ENCODE data around the gene ZNF211. TPM values are rescaled to one million over a fixed set of nuclear protein-coding genes. Genes with fewer than 3 reads are reported as not detected.
A peak's percentile ranks its signal among the peaks of the same experiment; 100 is the strongest.

ZNF211 gene
- total RNA-seq, 4 donors from 2014 or later = 16.2 to 27.5 (median 21.8) TPM

DNA sequence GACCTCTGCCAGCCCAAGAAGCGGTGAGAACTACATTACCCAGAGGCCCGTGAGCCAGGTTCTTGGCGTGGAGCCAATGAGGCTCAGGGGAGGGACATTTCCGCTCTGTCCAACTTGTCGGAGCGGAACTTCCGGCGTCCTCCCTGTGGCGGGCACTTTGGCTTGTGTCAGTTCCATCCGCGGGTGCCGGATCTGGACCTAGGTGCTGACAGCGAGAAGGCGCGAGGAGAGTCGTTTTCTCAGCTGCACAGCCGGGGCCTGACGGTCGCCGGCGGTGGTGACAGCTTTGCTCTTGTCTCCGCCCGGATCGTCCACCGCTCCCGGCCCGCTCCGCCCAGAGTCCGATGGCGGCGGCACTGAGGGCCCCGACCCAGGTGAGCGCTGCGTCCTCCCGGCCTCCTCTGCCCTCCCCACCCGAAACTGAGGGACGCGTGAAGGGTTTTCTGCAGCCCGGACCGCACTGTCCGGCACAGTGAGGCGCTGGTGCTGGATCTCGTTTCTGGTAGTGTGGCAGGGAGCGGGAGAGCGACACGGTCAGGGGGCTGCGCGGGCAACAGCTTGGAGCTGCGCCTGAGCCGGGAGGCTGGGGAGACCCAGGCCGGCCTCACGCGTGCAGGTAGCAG is 33.1 kb upstream of the ZNF211 start, which contains the start of gene ZNF530:
TSS of gene ZNF530 (plus strand) at position 125 of the 623 bp plus-strand sequence. CDS start 4,461 bp downstream, outside the sequence.
- peak; percentile 95 to 97 for DNase-seq
- H3K27ac ChIP-seq = no peak within 1 kb of the TSS
- H3K27me3 ChIP-seq = no peaks in the 10 kb centered on the region
- 0 to 1% methylated on average over 8 to 39 of the region's 53 CpGs for WGBS, 2 donors
- peak within 1 kb of the TSS; percentile 45 to 63 (median 59) for H3K4me3 ChIP-seq (replicated peaks in 1 of 3)
- peaks cover 0 to 5% of the 10 kb centered on the region in 2 donors for H3K36me3 ChIP-seq
- TF ChIP-seq POLR2A (IDR thresholded peaks at IDR 0.05) = no peak
- TF ChIP-seq, protein P1, sequence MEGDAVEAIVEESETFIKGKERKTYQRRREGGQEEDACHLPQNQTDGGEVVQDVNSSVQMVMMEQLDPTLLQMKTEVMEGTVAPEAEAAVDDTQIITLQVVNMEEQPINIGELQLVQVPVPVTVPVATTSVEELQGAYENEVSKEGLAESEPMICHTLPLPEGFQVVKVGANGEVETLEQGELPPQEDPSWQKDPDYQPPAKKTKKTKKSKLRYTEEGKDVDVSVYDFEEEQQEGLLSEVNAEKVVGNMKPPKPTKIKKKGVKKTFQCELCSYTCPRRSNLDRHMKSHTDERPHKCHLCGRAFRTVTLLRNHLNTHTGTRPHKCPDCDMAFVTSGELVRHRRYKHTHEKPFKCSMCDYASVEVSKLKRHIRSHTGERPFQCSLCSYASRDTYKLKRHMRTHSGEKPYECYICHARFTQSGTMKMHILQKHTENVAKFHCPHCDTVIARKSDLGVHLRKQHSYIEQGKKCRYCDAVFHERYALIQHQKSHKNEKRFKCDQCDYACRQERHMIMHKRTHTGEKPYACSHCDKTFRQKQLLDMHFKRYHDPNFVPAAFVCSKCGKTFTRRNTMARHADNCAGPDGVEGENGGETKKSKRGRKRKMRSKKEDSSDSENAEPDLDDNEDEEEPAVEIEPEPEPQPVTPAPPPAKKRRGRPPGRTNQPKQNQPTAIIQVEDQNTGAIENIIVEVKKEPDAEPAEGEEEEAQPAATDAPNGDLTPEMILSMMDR (IDR thresholded peaks at IDR 0.05) = no peak
- peaks cover 6 to 9% of the 10 kb centered on the region in 2 donors for H3K4me1 ChIP-seq
- H3K9me3 ChIP-seq = no peaks in the 10 kb centered on the region
- intact Hi-C loops (cut with DNase I) = no loop called here

DNA sequence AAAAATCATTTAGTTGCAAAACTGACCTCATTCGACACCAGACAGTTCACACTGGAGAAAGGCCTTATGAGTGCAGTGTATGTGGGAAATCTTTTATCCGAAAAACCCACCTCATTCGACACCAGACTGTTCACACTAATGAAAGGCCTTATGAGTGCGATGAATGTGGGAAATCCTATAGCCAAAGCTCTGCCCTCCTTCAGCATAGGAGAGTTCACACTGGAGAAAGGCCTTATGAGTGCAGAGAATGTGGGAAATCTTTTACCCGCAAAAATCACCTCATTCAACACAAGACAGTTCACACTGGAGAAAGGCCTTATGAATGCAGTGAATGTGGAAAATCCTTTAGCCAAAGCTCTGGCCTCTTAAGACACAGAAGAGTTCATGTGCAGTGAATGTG is 26.0 kb upstream of the ZNF211 start:
- no peaks in the 10 kb centered on the region for H3K9me3 ChIP-seq
- WGBS, 2 donors = 95 to 98% methylated on average over 5 of the region's 5 CpGs
- no peaks in the 10 kb centered on the region for H3K27me3 ChIP-seq
- TF ChIP-seq POLR2A (IDR thresholded peaks at IDR 0.05) = no peak
- TF ChIP-seq, protein P1 (IDR thresholded peaks at IDR 0.05) = no peak
- no peak overlapping the region for H3K4me3 ChIP-seq (replicated peaks in 1 of 3)
- DNase-seq = no peak
- H3K36me3 ChIP-seq = peaks cover 14% of the 10 kb centered on the region in 2 donors
- no peak overlapping the region for H3K27ac ChIP-seq
- intact Hi-C loops (cut with DNase I) = no loop called here
- no peaks in the 10 kb centered on the region for H3K4me1 ChIP-seq

GRCh38 chr19:57611113-57611512 is 21.9 kb upstream of the ZNF211 start:
- intact Hi-C loops (cut with DNase I) = no loop called here
- DNase-seq = no peak
- 35 to 45% methylated on average over 4 of the region's 4 CpGs for WGBS, 2 donors
- Histone ChIP-seq H3K9me3 (no peaks in the 10 kb centered on the region), H3K36me3 (peaks cover 0 to 9% of the 10 kb centered on the region in 2 donors), H3K27me3 (no peaks in the 10 kb centered on the region), H3K4me3 (replicated peaks in 1 of 3) (no peak overlapping the region), H3K4me1 (peaks cover 3 to 4% of the 10 kb centered on the region in 2 donors), H3K27ac (no peak overlapping the region)
- no peak for TF ChIP-seq POLR2A (IDR thresholded peaks at IDR 0.05)
- TF ChIP-seq, protein P1 (IDR thresholded peaks at IDR 0.05) = no peak

DNA sequence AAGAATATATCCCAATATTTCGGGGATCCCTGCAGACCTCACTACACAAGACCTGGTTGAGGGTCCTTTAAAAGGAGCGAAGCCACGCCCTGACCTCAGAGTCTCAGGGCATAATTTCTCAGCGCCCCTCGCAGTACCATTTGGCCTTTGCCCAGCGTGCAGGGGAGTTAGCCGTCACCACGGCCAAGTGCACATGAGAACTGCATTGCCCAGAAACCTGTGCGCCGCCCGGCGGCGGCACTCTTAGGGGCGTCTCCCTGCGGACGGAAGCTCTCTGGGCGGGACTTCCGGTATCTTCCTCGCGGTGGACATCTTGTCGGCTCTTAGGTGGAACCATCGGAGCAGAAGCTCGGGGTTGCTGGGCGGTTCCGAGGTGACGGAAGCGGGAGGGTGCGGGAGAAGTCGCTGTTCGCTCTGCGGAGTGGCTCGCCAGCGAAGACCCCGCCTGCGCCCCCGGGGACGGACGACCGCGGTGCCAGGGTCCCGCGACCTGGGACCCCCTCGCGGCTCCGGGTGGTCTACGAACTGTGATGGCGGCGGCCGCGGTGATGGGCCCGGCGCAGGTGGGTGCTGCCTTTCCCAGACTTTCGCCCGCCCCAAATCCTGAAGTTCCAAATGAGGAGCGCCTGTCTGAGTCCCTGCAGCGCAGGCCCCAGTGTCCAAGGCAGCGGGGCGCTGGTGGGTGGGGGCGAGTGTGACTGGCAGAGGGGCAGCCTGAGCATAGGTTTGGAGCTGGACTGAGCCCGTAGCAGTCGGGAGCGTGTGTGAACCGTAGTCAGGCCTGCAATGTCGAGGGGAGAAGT is 18.8 kb upstream of the ZNF211 start, which contains the start of gene ZNF134:
TSS of gene ZNF134 (plus strand) at position 302 of the 803 bp plus-strand sequence. CDS start 5,227 bp downstream, outside the sequence.
- Histone ChIP-seq H3K36me3 (peaks cover 5 to 34% of the 10 kb centered on the region in 2 donors), H3K9me3 (no peaks in the 10 kb centered on the region), H3K4me3 (replicated peaks in 1 of 3) (peak within 1 kb of the TSS; percentile 72 to 100 (median 96)), H3K4me1 (peaks cover 3 to 4% of the 10 kb centered on the region in 2 donors), H3K27ac (peak within 1 kb of the TSS in 2 of 3 donors; percentile 35 to 66), H3K27me3 (no peaks in the 10 kb centered on the region)
- intact Hi-C loops (cut with DNase I) = no loop called here
- WGBS, 2 donors = 4 to 9% methylated on average over 13 to 20 of the region's 64 CpGs
- TF ChIP-seq POLR2A (IDR thresholded peaks at IDR 0.05) = peak in 1 of 2 donors; percentile 39
- TF ChIP-seq, protein P1 (IDR thresholded peaks at IDR 0.05) = peak in 2 of 6 experiments; percentile 28 to 35
- DNase-seq = peak; percentile 92 to 94

Measured in thyroid gland (tissue), 4 donors.